Measurements from ENCODE around the gene KLHDC3. TPM values are rescaled to one million over a fixed set of nuclear protein-coding genes. Genes with fewer than 3 reads are reported as not detected.

The KLHDC3 gene
- polyA plus RNA-seq, 4 donors = 72.4 to 103 (median 75.3) TPM

- H3K4me1 ChIP-seq (ENCODE audit: control insufficient read depth in 3 of 3, insufficient read depth in 2 of 3, low read depth in 1 of 3, low read length in 2 of 3) = peaks cover 4 to 17% (median 13%) of the 10 kb centered on the region in 3 donors
- peak in 1 of 2 donors; percentile 16 for DNase-seq
- H3K27ac ChIP-seq (ENCODE audit: low read depth in 1 of 3, low read length in 2 of 3) = peak overlapping the region in 2 of 3 donors; percentile 3 to 28
- peak overlapping the region; percentile 44 to 75 (median 61) for H3K4me3 ChIP-seq (ENCODE audit: low read depth in 1 of 3, low read length in 3 of 3)
- no peaks in the 10 kb centered on the region for H3K27me3 ChIP-seq (ENCODE audit: control insufficient read depth in 3 of 3, insufficient read depth in 3 of 3, low read length in 3 of 3)
- H3K9me3 ChIP-seq (ENCODE audit: control insufficient read depth in 2 of 2, insufficient read depth in 1 of 2, low read depth in 1 of 2, low read length in 1 of 2) = no peaks in the 10 kb centered on the region
- 0 to 3% (median 2%) methylated on average over 22 to 25 of the region's 25 CpGs for WGBS, 3 donors
- peaks cover 19 to 69% (median 21%) of the 10 kb centered on the region in 3 donors for H3K36me3 ChIP-seq (ENCODE audit: control insufficient read depth in 3 of 3, insufficient read depth in 2 of 3, low read depth in 1 of 3, low read length in 3 of 3)
- no peak for FAIRE-seq
These were observed 779 bp upstream of the KLHDC3 start for GRCh38 chr6:43013097-43013842.

- Histone ChIP-seq H3K4me3 (ENCODE audit: low read depth in 1 of 3, low read length in 3 of 3) (peak overlapping the region; percentile 50 to 74 (median 62)), H3K4me1 (ENCODE audit: control insufficient read depth in 3 of 3, insufficient read depth in 2 of 3, low read depth in 1 of 3, low read length in 2 of 3) (peaks cover 4 to 17% (median 13%) of the 10 kb centered on the region in 3 donors), H3K9me3 (ENCODE audit: control insufficient read depth in 2 of 2, insufficient read depth in 1 of 2, low read depth in 1 of 2, low read length in 1 of 2) (no peaks in the 10 kb centered on the region), H3K27me3 (ENCODE audit: control insufficient read depth in 3 of 3, insufficient read depth in 3 of 3, low read length in 3 of 3) (no peaks in the 10 kb centered on the region), H3K27ac (ENCODE audit: low read depth in 1 of 3, low read length in 2 of 3) (peak overlapping the region in 2 of 3 donors; percentile 29 to 64), H3K36me3 (ENCODE audit: control insufficient read depth in 3 of 3, insufficient read depth in 2 of 3, low read depth in 1 of 3, low read length in 3 of 3) (peaks cover 15 to 68% (median 20%) of the 10 kb centered on the region in 3 donors)
- 1 to 3% (median 1%) methylated on average over 7 of the region's 7 CpGs for WGBS, 3 donors
- DNase-seq (peak in 1 of 2 donors; percentile 31), FAIRE-seq (no peak)
These were observed 423 bp downstream of the KLHDC3 start for GRCh38 chr6:43014434-43014909.

DNA sequence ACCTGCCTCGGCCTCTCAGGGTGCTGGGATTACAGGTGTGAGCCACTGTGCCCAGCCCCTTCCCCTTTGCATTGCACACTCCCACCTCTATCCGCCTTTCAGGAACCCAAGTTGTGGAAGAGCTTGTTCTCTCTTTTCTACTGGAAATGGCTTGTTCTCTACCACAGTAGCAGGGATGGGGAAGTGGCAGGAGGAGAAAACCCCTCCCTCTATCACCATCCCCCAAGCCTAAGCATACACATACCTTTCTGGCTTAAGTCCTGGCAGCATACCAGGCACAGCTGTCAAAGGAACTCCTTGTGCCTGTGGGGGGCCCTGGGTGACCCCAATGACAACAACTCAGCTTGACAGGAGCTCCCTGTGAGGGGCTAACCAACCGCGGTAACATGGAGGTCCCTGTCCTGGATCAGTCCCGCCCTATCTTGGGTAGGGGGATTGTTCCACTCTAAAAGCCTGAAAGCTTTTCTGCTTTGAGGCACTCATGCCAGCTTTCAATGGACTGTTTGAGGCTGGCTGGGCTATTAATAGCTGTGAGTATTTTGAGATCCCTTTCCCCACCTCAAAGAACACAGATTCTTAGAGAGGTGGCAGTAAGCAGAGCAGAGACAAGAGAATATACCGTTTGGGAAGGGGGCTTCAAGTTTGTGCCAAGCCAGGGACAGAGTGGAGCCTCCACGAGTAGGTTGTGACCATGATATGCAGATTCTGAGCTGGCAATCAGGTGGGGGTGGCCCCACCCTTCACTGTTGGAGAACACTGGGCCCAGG lies 2.3 kb downstream of the KLHDC3 start:
- FAIRE-seq (no peak), DNase-seq (no peak)
- Histone ChIP-seq H3K27ac (ENCODE audit: low read depth in 1 of 3, low read length in 2 of 3) (no peak overlapping the region), H3K4me3 (ENCODE audit: low read depth in 1 of 3, low read length in 3 of 3) (no peak overlapping the region), H3K27me3 (ENCODE audit: control insufficient read depth in 3 of 3, insufficient read depth in 3 of 3, low read length in 3 of 3) (no peaks in the 10 kb centered on the region), H3K9me3 (ENCODE audit: control insufficient read depth in 2 of 2, insufficient read depth in 1 of 2, low read depth in 1 of 2, low read length in 1 of 2) (no peaks in the 10 kb centered on the region), H3K4me1 (ENCODE audit: control insufficient read depth in 3 of 3, insufficient read depth in 2 of 3, low read depth in 1 of 3, low read length in 2 of 3) (peaks cover 4 to 25% (median 13%) of the 10 kb centered on the region in 3 donors), H3K36me3 (ENCODE audit: control insufficient read depth in 3 of 3, insufficient read depth in 2 of 3, low read depth in 1 of 3, low read length in 3 of 3) (peaks cover 7 to 65% (median 11%) of the 10 kb centered on the region in 3 donors)
- 70 to 77% (median 72%) methylated on average over 7 of the region's 7 CpGs for WGBS, 3 donors

- Histone ChIP-seq H3K4me1 (ENCODE audit: control insufficient read depth in 3 of 3, insufficient read depth in 2 of 3, low read depth in 1 of 3, low read length in 2 of 3) (peaks cover 4 to 25% (median 13%) of the 10 kb centered on the region in 3 donors), H3K27ac (ENCODE audit: low read depth in 1 of 3, low read length in 2 of 3) (no peak overlapping the region), H3K36me3 (ENCODE audit: control insufficient read depth in 3 of 3, insufficient read depth in 2 of 3, low read depth in 1 of 3, low read length in 3 of 3) (peaks cover 2 to 59% (median 7%) of the 10 kb centered on the region in 3 donors), H3K9me3 (ENCODE audit: control insufficient read depth in 2 of 2, insufficient read depth in 1 of 2, low read depth in 1 of 2, low read length in 1 of 2) (no peaks in the 10 kb centered on the region), H3K27me3 (ENCODE audit: control insufficient read depth in 3 of 3, insufficient read depth in 3 of 3, low read length in 3 of 3) (no peaks in the 10 kb centered on the region), H3K4me3 (ENCODE audit: low read depth in 1 of 3, low read length in 3 of 3) (no peak overlapping the region)
- no peak for FAIRE-seq
- WGBS, 3 donors = 82 to 90% (median 88%) methylated on average over 12 of the region's 12 CpGs
- DNase-seq = no peak
These were observed 2.9 kb downstream of the KLHDC3 start for GRCh38 chr6:43016943-43017334.

DNA sequence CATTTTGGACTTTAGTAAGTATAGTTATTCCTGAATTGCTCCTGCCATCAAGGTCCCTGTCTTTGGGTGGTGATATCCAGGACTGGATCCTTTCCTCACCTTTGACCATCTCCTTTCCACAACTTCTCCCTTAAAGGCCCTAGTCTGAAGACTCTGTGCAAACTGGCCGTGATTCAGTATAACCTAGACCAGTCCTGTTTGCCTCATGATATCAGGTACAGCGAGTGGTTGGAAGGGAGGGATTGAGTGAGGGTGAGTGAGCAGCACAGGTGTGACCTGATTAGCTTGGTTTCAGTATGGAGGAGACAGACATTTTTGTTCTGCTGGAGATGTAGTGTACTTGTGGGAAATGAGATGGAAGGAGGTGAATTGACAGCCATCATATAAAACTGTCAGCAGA lies 5.1 kb downstream of the KLHDC3 start:
- Histone ChIP-seq H3K36me3 (ENCODE audit: control insufficient read depth in 3 of 3, insufficient read depth in 2 of 3, low read depth in 1 of 3, low read length in 3 of 3) (peaks cover 2 to 65% (median 7%) of the 10 kb centered on the region in 3 donors), H3K27ac (ENCODE audit: low read depth in 1 of 3, low read length in 2 of 3) (no peak overlapping the region), H3K4me3 (ENCODE audit: low read depth in 1 of 3, low read length in 3 of 3) (no peak overlapping the region), H3K9me3 (ENCODE audit: control insufficient read depth in 2 of 2, insufficient read depth in 1 of 2, low read depth in 1 of 2, low read length in 1 of 2) (no peaks in the 10 kb centered on the region), H3K4me1 (ENCODE audit: control insufficient read depth in 3 of 3, insufficient read depth in 2 of 3, low read depth in 1 of 3, low read length in 2 of 3) (peaks cover 0 to 24% (median 10%) of the 10 kb centered on the region in 3 donors), H3K27me3 (ENCODE audit: control insufficient read depth in 3 of 3, insufficient read depth in 3 of 3, low read length in 3 of 3) (no peaks in the 10 kb centered on the region)
- FAIRE-seq (no peak), DNase-seq (no peak)
- 88 to 91% (median 90%) methylated on average over 2 of the region's 2 CpGs for WGBS, 3 donors

DNA sequence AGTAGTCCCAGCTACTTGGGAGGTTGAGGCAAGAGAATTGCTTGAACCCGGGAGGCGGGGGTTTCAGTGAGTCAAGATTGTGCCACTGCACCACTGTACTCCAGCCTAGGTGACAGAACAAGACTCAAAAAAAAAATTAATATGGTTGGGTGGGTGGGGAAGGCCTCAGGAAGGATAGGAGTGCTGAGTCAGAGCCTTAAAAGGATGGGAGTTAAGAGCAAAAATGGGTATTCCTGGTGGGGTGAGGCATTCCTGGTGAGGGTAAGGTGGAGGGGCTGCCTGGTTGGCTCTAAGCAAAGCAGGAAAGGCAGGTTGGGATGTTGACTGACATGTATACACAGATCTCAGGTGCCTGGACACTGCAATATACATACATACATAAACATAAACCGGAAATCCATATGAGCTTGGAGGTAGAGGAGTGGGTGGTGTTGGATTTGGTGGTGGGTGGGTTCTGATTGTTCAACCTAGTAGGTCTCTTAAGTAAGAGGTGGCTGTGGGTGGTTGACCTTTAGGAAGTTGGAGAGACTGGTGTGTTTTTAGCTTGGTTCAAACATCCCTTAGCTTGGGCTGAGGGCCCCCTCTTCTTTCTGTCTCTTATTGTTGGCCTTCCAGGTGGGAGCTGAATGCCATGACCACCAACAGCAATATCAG lies 6.1 kb downstream of the KLHDC3 start:
- Histone ChIP-seq H3K27ac (ENCODE audit: low read depth in 1 of 3, low read length in 2 of 3) (peak overlapping the region in 1 of 3 donors; percentile 86), H3K9me3 (ENCODE audit: control insufficient read depth in 2 of 2, insufficient read depth in 1 of 2, low read depth in 1 of 2, low read length in 1 of 2) (no peaks in the 10 kb centered on the region), H3K4me3 (ENCODE audit: low read depth in 1 of 3, low read length in 3 of 3) (no peak overlapping the region), H3K36me3 (ENCODE audit: control insufficient read depth in 3 of 3, insufficient read depth in 2 of 3, low read depth in 1 of 3, low read length in 3 of 3) (peaks cover 4 to 71% (median 7%) of the 10 kb centered on the region in 3 donors), H3K4me1 (ENCODE audit: control insufficient read depth in 3 of 3, insufficient read depth in 2 of 3, low read depth in 1 of 3, low read length in 2 of 3) (peaks cover 0 to 25% (median 4%) of the 10 kb centered on the region in 3 donors), H3K27me3 (ENCODE audit: control insufficient read depth in 3 of 3, insufficient read depth in 3 of 3, low read length in 3 of 3) (no peaks in the 10 kb centered on the region)
- WGBS, 3 donors = 93 to 97% (median 96%) methylated on average over 3 of the region's 3 CpGs
- FAIRE-seq (no peak), DNase-seq (no peak)

- H3K27me3 ChIP-seq (ENCODE audit: control insufficient read depth in 3 of 3, insufficient read depth in 3 of 3, low read length in 3 of 3) = no peaks in the 10 kb centered on the region
- FAIRE-seq (no peak), DNase-seq (no peak)
- H3K27ac ChIP-seq (ENCODE audit: low read depth in 1 of 3, low read length in 2 of 3) = peak overlapping the region; percentile 2 to 86 (median 81)
- no peaks in the 10 kb centered on the region for H3K9me3 ChIP-seq (ENCODE audit: control insufficient read depth in 2 of 2, insufficient read depth in 1 of 2, low read depth in 1 of 2, low read length in 1 of 2)
- WGBS, 3 donors = 53 to 56% (median 55%) methylated on average over 5 of the region's 5 CpGs
- peaks cover 4 to 76% (median 7%) of the 10 kb centered on the region in 3 donors for H3K36me3 ChIP-seq (ENCODE audit: control insufficient read depth in 3 of 3, insufficient read depth in 2 of 3, low read depth in 1 of 3, low read length in 3 of 3)
- H3K4me3 ChIP-seq (ENCODE audit: low read depth in 1 of 3, low read length in 3 of 3) = peak overlapping the region in 2 of 3 donors; percentile 90 to 96
- H3K4me1 ChIP-seq (ENCODE audit: control insufficient read depth in 3 of 3, insufficient read depth in 2 of 3, low read depth in 1 of 3, low read length in 2 of 3) = peaks cover 0 to 25% (median 2%) of the 10 kb centered on the region in 3 donors
These were observed 6.8 kb downstream of the KLHDC3 start for GRCh38 chr6:43020847-43021246.

Measured in small intestine (tissue), 7 donors.